ENCODE data around the gene TNFAIP1. TPM values are rescaled to one million over a fixed set of nuclear protein-coding genes. Genes with fewer than 3 reads are reported as not detected.

Gene TNFAIP1
- total and polyA plus RNA-seq, 2 of the 4 experiments (the other 2 are of a cell fraction), result 49.1 to 62.9 TPM

DNA sequence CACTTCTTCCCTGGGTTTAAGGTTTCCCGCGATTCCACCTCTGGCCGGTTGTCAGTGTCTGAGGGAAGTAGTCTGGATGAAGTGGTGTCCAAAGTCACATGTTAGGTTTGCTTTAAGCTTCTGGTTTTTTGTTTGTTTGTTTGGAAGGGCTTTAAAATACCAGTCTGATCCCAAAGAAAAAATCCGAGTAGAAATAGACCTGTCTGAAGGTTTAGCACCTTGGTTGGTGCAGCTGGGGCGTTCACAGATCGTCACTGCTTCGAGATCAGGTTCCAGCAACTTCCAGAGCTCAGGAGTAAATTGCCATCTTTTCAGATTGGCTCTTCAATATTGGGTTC, 16.0 kb upstream of the TNFAIP1 start:
- ATAC-seq (ENCODE audit: low read depth) (peak; percentile 5), DNase-seq (peak; percentile 12)
- Histone ChIP-seq H4K5ac (ENCODE audit: low read depth, low read length) (no peak overlapping the region), H3K14ac (replicated peaks; ENCODE audit: low read depth, low read length) (no peak overlapping the region; the same call in 1 of the 2 replicates), H3K9me1 (ENCODE audit: insufficient read depth, low read length) (peaks cover 3% of the 10 kb centered on the region; the same call in 1 of the 2 replicates), H3K56ac (ENCODE audit: extremely low read depth, insufficient read depth, low read length) (no peak overlapping the region), H3K18ac (ENCODE audit: low read depth, low read length) (no peak overlapping the region), H3K79me1 (ENCODE audit: low read depth in 1 of 2, low read length in 2 of 2) (peaks cover 16 to 21% of the 10 kb centered on the region in 2 experiments; a peak in 3 of 4 replicates), H3K9ac (ENCODE audit: low read depth, low read length) (peak overlapping the region; percentile 46), H3K4me2 (ENCODE audit: low read depth, low read length) (peak overlapping the region; percentile 87), H3K4me1 (ENCODE audit: control insufficient read depth, insufficient read depth, low read length) (peaks cover 4% of the 10 kb centered on the region; the same call in 1 of the 2 replicates), H3K27me3 (ENCODE audit: control insufficient read depth, insufficient read depth, low read length) (no peaks in the 10 kb centered on the region), H3K23ac (ENCODE audit: low read depth, low read length) (0 out of 2 replicates have a peak overlapping the region, but pooled peaks have one; percentile 11), H2AK5ac (ENCODE audit: low read depth, low read length) (no peak overlapping the region), H4K91ac (ENCODE audit: insufficient read depth, low read depth, low read length) (no peak overlapping the region), H4K8ac (ENCODE audit: low read depth in 2 of 2, low read length in 2 of 2) (peak overlapping the region in 1 of 2 experiments; percentile 12; a peak in 2 of 4 replicates), H2BK15ac (ENCODE audit: low read depth, low read length) (no peak overlapping the region), H4K20me1 (ENCODE audit: insufficient read depth, low read length) (no peaks in the 10 kb centered on the region), H2BK20ac (ENCODE audit: low read depth, low read length) (no peak overlapping the region), H3K4me3 (ENCODE audit: insufficient read depth, low read depth, low read length) (peak overlapping the region; percentile 67), H2BK5ac (ENCODE audit: low read depth, low read length, poor library complexity, severe bottlenecking) (no peak overlapping the region), H3K9me3 (ENCODE audit: control insufficient read depth, insufficient read depth, low read length) (no peaks in the 10 kb centered on the region), H3K36me3 (ENCODE audit: control insufficient read depth, insufficient read depth, low read length) (no peaks in the 10 kb centered on the region), H3K27ac (ENCODE audit: insufficient read depth, low read length) (peak overlapping the region; percentile 15; the same call in 1 of the 2 replicates), H2AK9ac (replicated peaks; ENCODE audit: low read depth, low read length, poor library complexity) (peak overlapping the region; percentile 89), H2BK120ac (ENCODE audit: low read depth, low read length) (no peak overlapping the region), H2AFZ (replicated peaks; ENCODE audit: low read length, poor library complexity) (peak overlapping the region; percentile 100), H3K4ac (ENCODE audit: low read depth, low read length) (0 out of 2 replicates have a peak overlapping the region, but pooled peaks have one; percentile 17)
- no TSS peak for BruUV-seq (replicated peaks)
- 0% methylated on average over 4 of the region's 7 CpGs; no CpG with 5 or more reads in 1 of the 2 experiments for WGBS, 2 experiments (ENCODE audit: extremely low coverage in 2 of 2, insufficient read length in 1 of 2)
- dilution Hi-C loops (cut with HindIII; ENCODE audit: low sequenced_read_pairs, unreplicated experiment) (no loop called here), intact Hi-C loops (cut with micrococcal nuclease) (loop anchor here (5.0 kb wide), 1 partner anchor 427 kb away; the partner anchor contains the start of gene LYRM9), in situ Hi-C loops (cut with MboI; ENCODE audit: low sequenced_read_pairs) (no loop called here)
- ChIA-PET CTCF (interaction anchor here (1.1 kb wide), 1 partner anchor 16 kb away, joined by 3 read pairs; the partner anchor contains the start of genes IFT20 and TNFAIP1), POLR2A (ENCODE audit: unreplicated experiment) (no interaction called here)
- TF ChIP-seq CEBPB (IDR thresholded peaks at IDR 0.05; ENCODE audit: low read depth, low read length) (no peak), MAFK (IDR thresholded peaks at IDR 0.05; ENCODE audit: low read depth, low read length) (no peak), RFX5 (IDR thresholded peaks at IDR 0.05; ENCODE audit: low read depth, low read length) (no peak), MXI1 (IDR thresholded peaks at IDR 0.05; ENCODE audit: borderline replicate concordance, low read depth, low read length) (no peak), CHD1 (IDR thresholded peaks at IDR 0.05; ENCODE audit: low read depth, low read length) (no peak), POLR2A (IDR thresholded peaks at IDR 0.05; ENCODE audit: low read depth, low read length) (no peak)
- TF ChIP-seq, protein P1, sequence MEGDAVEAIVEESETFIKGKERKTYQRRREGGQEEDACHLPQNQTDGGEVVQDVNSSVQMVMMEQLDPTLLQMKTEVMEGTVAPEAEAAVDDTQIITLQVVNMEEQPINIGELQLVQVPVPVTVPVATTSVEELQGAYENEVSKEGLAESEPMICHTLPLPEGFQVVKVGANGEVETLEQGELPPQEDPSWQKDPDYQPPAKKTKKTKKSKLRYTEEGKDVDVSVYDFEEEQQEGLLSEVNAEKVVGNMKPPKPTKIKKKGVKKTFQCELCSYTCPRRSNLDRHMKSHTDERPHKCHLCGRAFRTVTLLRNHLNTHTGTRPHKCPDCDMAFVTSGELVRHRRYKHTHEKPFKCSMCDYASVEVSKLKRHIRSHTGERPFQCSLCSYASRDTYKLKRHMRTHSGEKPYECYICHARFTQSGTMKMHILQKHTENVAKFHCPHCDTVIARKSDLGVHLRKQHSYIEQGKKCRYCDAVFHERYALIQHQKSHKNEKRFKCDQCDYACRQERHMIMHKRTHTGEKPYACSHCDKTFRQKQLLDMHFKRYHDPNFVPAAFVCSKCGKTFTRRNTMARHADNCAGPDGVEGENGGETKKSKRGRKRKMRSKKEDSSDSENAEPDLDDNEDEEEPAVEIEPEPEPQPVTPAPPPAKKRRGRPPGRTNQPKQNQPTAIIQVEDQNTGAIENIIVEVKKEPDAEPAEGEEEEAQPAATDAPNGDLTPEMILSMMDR (conservative IDR thresholded peaks at IDR 0.05; ENCODE audit: low read depth, low read length), result no peak
- TF ChIP-seq, protein P2, sequence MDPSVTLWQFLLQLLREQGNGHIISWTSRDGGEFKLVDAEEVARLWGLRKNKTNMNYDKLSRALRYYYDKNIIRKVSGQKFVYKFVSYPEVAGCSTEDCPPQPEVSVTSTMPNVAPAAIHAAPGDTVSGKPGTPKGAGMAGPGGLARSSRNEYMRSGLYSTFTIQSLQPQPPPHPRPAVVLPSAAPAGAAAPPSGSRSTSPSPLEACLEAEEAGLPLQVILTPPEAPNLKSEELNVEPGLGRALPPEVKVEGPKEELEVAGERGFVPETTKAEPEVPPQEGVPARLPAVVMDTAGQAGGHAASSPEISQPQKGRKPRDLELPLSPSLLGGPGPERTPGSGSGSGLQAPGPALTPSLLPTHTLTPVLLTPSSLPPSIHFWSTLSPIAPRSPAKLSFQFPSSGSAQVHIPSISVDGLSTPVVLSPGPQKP (IDR thresholded peaks at IDR 0.05; ENCODE audit: borderline replicate concordance, low read depth, low read length), result no peak

Data from IMR-90 (cell line).